SHP77 treated with DMSO at 0.1 percent for 48 hours (cell line): Measurements from ENCODE around the gene KRT6C.
"Not testable (repeated sequence)": the region's sequence is repeated elsewhere in the genome, so short reads cannot be mapped to it uniquely, and the experiment has no call there.

Experiments used
- DNase-seq: peaks from one replicate; lab custom pipeline; 2025; lab: John Stamatoyannopoulos, UW

The KRT6C gene

DNA sequence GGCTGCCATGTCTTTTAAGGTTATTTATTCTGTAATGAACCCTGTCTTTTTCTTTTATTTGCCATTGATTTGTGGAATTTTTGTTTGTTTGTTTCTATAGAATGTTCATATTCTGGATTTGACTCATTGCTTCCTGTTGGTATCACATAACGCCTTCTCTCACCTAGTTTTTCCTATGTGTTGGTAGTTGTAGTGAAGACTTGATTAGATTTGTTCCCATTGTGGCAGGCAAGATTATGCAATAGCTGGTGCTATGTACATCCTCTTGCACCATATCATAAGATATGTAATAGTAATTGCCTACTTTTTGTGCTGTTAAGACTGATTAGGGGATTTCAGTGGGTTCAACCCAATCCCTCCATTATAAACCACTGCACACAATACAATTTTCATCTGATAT is 17.8 kb downstream of the KRT6C start:
- no peak for DNase-seq

DNA sequence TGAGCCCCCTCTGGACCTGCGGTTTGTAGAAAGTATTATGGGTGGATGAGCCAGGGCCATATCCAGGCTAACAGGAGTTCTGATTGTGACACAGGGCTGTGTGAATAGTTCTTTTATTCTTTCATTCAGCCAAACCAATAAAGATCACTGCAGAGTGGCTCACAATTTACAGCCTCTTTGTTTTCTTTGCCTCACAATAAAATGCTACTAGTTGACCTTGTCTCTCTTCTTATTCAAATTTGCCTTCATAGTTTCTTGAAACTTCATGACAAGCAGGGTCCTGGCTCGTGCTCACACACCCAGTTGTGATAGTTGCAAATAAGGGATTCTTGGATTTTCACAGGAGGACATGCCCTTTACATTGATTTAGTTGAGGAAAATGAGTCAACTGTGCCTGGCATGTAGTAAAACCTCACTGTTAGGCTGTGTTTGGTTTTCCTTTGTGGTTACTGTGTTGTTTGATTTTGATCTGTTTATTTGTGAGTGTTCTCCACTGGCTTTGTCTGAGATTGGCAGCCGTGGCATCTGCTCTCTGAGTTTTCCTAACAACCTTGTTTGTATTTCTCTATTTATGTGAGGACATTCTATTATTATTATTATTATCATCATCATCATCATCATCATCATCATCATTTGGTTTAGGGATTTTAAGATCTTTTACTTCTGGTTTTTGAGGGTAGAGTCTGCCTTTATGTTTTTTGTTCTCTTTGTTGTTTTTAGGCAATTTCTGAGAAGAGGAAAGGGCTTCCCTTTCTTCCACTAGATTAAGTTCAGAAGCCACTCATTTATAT is 19.0 kb downstream of the KRT6C start:
- no peak for DNase-seq

GRCh38 chr12:52452101-52452500 is 21.5 kb downstream of the KRT6C start, which contains the start of gene KRT6B:
KRT6B (minus strand) TSS chr12:52452146; CDS start chr12:52452078, 68 bp downstream.
- DNase-seq, result no peak

- DNase-seq, result no peak
These were observed 25.4 kb downstream of the KRT6C start for GRCh38 chr12:52448228-52448627.

DNA sequence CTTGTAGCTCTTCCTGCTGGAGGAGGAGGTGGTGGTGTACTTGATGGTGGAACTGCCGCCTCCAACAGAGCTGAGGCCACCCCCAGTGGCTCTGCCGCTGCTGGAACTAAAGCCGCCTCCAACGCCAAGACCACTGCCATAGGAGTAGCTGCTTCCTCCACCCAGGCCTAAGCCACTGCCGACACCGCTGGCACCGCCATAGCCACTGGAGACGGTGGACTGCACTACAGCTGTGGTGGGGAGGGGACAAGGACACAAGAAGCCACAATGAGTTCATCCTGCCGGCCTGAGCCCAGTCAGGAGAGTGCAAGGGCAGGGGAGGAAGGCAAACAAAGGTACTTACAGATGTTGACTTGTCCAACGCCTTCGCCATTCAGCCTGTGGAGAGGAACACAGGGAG is 26.4 kb downstream of the KRT6C start:
- DNase-seq, result not testable (repeated sequence)

DNA sequence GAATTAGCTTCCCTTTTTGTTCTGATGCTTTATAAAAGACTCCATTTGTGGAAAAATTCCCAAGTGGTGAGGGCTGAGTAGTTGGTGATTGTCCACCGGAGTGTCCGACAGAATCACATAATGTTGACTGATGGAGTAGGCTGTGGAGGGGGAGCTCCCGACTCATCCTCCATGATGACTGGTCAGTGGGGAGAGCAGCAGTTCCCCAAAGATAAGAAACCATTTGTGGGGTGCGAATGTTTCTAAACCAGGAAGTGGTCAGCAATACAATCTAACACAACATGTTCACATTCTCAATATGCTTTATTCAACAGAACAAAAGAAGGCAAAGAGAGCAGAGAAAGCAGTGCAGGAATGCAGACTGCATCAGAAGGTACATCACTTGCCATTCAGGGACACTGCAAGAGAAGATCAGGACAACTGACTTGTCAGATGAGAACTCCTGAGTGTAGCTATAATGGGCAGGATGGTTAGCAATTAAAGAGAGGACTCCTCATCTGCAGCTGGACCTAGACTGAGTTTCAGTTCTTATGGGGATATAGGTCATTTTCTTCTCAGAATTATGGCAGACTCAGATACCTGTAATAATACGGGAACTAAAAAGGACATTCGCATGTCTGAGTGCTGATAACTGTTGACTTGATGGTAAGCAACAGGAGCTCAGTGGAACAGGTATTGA is 27.1 kb downstream of the KRT6C start:
- DNase-seq, result no peak

- DNase-seq, result no peak
These were observed 27.7 kb downstream of the KRT6C start for GRCh38 chr12:52445876-52446275.

DNA sequence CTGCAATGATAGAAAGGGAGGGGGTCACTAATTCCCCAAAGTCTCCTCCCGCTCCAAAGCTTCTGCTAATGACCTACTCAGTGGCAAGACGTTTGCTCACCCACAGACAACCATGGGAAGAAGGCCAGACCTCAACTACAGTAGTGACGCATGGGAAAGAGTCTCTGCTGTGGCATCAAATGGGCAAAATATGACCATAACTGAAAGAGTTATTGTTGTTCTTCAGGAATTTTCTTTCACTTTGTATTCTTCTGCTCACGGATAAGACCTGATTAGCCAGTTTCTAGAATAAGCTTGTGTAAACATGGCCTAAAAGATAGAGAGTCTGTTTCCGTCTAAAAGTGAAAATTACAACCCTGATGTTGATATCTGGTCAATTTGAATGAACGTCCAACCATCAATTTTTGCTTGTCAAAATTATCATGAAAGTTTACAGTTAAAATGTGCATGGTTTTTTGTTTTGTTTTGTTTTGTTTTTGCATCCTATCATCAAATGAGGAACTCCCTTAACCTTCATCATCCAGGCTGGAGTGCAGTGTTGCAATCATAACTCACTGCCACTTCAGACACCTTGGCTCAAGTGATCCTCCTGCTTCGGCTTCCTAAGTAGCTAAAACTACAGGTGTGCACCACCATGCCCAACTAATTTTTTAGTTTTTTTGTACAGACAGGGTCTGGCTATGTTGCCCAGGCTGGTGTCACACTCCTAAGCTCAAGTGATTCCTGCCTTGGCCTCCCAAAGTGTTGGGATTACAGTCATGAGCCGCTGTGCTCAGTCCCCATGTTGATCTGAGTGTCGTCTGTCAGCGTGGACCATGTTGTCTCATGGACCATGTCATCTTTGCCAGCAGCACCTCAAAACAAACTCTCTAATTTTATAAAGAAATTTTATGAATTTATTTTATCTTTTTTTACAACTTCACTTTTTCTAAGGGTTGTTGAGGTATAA is 28.7 kb downstream of the KRT6C start:
- DNase-seq, result no peak

GRCh38 chr12:52443966-52444365 is 29.6 kb downstream of the KRT6C start:
- DNase-seq, result no peak

DNA sequence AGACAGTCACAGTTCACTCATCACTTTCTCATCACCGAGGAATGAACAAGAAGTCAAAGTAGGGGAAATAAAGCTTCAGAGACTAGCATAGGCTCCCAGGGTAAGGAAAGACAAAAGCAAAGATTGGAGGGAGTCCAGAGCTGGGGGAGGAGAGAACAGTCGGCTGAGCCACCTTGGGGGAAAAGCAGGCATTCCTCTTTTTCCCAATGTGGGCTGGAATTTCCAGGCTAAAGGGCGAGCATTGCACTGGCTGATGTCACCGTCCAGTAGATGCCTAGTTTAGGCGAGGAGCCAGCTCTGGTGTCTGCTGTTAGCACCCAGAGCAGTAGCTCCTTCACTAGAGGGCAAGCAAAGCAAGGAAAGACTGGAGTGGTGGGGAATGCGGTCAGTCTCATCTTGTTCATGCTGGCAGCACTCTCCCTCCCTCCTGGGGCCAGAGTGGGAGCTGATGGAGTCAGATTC is 31.0 kb downstream of the KRT6C start:
- DNase-seq, result no peak

- DNase-seq, result no peak
These were observed 32.2 kb downstream of the KRT6C start for GRCh38 chr12:52441320-52441911.

GRCh38 chr12:52440821-52441319 is 32.7 kb downstream of the KRT6C start:
- no peak for DNase-seq

GRCh38 chr12:52439845-52440244 is 33.8 kb downstream of the KRT6C start:
- no peak for DNase-seq

GRCh38 chr12:52439420-52439819 is 34.2 kb downstream of the KRT6C start:
- no peak for DNase-seq

DNA sequence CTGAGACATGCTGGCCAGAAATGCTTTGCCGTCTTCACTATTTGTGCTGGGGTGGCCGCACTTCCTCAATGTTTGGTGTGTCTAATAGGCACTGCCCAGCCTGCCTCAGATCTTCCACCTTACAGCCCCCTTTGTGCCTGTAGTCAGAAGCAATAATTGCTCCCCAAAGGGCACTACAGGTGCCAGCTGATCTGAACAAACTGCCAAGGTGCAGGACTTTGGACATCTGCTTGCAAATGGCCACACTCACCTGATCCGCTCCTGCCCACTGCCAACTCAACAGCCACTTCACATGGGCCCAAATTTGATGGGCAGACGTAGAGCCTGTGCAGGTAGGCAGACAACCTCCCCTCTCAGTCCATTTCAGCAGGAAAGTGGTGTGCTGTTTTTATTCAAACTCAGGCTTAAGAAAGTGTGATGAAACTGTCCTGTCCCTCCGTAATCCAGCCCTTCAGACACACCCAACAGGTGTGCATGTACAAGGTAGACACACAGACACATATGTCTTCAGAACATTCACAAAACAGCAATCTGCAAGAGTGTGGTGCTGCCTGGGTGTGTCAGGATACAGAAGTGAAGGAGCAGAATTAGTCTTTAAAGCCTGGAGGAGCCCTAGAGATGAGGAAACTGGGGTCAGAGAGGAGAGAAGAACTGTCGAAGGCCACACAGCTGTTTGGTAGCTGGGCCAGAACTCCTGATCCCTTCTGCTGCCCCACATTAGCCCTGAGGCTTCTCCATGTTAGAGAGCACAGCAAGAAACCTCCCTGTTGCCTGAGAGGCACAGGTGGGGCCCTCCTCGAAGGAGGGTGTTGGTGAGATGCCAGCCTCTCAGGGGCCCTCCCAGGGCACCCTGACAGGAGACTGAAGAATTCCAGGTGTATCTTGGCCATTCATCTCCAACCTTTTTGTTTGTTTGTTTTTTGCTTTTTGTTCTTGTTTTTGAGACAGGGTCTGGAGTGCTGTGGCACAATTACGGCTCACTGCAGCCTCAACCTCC is 35.0 kb downstream of the KRT6C start:
- DNase-seq, result no peak

GRCh38 chr12:52437508-52437907 is 36.1 kb downstream of the KRT6C start:
- DNase-seq, result no peak

DNA sequence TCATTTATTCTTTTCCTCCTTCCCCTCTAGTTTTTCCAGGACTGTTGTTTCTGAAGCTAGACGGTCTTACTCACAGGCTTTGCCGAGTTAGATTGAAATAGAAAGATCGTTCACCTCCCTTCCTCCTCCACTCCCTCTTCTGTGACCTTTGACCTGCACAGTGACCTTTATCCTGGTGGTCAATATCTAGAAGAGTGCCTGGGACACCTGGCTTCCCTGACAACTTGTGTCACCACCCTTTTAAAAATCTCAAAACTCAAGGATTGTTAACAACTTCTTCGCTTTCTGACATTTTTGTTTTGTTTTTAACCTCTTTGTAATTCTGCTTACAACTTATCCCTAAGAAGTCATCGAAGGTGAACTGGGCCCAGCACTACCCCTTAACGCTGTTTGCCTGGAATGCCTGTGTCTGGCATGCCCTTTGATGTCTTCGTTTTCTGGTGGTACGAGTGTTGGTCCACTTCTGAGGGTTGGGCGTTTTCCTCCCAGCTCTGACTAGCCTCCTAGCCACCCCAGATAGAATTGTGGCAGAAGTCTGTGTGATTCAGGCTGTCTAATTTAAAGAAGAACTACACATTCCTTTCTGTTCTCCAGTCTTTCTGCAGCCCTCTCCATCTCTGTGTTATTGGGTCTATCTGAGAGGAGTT is 36.7 kb downstream of the KRT6C start:
- no peak for DNase-seq

- DNase-seq, result no peak
These were observed 37.4 kb downstream of the KRT6C start for GRCh38 chr12:52436000-52436827.

DNA sequence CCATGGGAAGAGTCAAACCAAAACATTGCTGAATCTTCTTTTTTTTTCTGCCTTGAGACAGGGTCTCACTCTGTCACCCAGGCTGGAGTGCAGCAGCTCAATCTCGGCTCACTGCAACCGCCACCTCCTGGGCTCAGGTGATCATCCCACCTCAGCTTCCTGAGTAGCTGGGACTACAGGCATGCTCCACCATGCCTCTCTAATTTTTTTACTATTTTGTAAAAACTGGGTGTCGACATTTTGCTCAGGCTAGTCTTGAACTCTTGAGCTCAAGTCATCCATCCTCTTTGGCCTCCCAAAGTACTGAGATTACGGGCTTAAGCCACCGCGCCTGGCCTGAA is 38.0 kb downstream of the KRT6C start:
- DNase-seq, result no peak
